ENCODE measurements around the gene OR9G4.

GRCh38 chr11:56720513-56720912 lies 28.0 kb downstream of the OR9G4 start:
- TF ChIP-seq CTCF (IDR thresholded peaks at IDR 0.05; ENCODE audit: low read depth, low read length, poor library complexity, severe bottlenecking) (no peak), EZH2phosphoT487 (IDR thresholded peaks at IDR 0.05; ENCODE audit: borderline replicate concordance, low read length) (no peak)
